ENCODE results near the gene TAPT1.
"Not testable (repeated sequence)": the region's sequence is repeated elsewhere in the genome, so short reads cannot be mapped to it uniquely, and the experiment has no call there.

TAPT1 gene

DNA sequence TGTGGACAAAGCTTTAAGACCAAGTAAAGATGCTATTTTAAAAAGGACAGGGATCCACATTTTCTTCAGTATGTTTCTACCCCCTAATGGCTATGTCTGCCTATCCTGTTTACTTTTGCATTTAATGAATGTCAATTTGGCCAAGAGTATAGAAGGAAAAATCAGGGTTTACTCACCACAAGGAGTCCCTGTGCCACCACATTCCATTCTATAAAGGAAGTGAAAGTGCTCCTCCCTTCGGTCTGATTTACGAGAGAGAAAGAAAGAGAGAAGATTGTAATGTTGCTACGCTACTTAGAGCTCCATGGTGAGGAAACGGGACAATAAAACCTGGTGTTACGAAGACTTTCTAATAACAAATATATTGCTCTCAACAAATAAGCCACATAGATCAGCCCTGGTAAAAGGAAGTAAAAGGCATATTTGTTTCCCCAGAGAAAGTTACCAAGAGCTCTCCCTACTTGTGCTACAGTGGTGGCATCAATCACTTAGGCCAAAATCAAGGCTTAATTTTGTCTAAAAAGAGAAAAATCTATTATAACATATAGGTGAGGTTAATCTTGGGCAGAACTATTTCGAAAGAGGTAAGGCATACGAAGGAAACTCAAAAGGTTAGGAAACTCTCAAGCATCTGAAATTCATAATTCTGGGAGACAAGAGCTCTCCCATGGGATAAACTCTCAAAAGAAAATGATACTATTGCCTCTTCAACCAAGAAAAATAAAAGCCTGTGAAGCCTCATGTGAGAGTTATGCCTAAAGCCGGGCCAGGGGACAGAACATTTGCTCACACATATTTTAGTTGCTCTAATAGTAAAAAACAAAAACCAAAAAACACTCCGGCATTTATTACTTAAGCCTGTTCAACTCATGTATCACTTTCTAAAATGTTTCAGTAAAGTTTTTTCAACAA is 29.5 kb downstream of the TAPT1 start:
- peak; percentile 25 for DNase-seq (ENCODE audit: extremely low spot score)
- POLR2A ChIA-PET, result no interaction called here
- CTCF ChIA-PET, result interaction anchor here (0.6 to 2.3 kb wide), 6 partner anchors 9 to 391 kb away, joined by 3 to 16 read pairs (median 4); no protein-coding TSS in a partner anchor
- no peak for TF ChIP-seq FOXA1 (IDR thresholded peaks at IDR 0.05)
- TF ChIP-seq CTBP1 (IDR thresholded peaks at IDR 0.05; ENCODE audit: borderline replicate concordance), result no peak
- no peak for TF ChIP-seq SP1 (IDR thresholded peaks at IDR 0.05)
- TF ChIP-seq, protein P1, sequence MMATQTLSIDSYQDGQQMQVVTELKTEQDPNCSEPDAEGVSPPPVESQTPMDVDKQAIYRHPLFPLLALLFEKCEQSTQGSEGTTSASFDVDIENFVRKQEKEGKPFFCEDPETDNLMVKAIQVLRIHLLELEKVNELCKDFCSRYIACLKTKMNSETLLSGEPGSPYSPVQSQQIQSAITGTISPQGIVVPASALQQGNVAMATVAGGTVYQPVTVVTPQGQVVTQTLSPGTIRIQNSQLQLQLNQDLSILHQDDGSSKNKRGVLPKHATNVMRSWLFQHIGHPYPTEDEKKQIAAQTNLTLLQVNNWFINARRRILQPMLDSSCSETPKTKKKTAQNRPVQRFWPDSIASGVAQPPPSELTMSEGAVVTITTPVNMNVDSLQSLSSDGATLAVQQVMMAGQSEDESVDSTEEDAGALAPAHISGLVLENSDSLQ (IDR thresholded peaks at IDR 0.05), result peak; percentile 75

DNA sequence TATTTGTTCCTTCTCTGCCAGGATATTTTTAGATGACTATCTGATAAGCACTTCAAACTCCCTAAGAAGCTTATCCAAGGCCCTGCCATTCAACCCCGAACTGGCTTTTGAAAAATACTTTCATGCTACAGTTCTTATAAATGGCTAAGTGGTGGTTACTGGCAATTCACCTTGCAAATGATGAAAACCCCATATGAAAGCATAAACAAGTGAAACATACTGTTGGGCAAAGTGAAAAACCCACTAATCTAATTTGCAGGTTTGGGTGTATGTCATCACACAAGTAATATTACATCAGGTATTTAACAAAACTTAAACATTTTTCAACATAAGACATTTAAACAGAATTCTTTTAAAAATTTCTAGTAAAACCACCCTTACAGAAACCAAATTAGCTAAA is 31.1 kb downstream of the TAPT1 start:
- no peak for TF ChIP-seq HDGF (IDR thresholded peaks at IDR 0.05; ENCODE audit: borderline replicate concordance)
- no peak for TF ChIP-seq TARDBP (IDR thresholded peaks at IDR 0.05)
- no peak for TF ChIP-seq FOXK2 (IDR thresholded peaks at IDR 0.05)
- TF ChIP-seq SUZ12 (IDR thresholded peaks at IDR 0.05), result no peak
- no peak for TF ChIP-seq FOXA1 (IDR thresholded peaks at IDR 0.05)
- TF ChIP-seq SP1 (IDR thresholded peaks at IDR 0.05), result no peak
- no peak for TF ChIP-seq LEF1 (IDR thresholded peaks at IDR 0.05; ENCODE audit: borderline replicate concordance)
- TF ChIP-seq ARNT (IDR thresholded peaks at IDR 0.05), result no peak
- no peak for TF ChIP-seq L3MBTL2 (conservative IDR thresholded peaks at IDR 0.05)
- ChIA-PET CTCF (no interaction called here), POLR2A (no interaction called here)
- DNase-seq (ENCODE audit: extremely low spot score), result no peak

DNA sequence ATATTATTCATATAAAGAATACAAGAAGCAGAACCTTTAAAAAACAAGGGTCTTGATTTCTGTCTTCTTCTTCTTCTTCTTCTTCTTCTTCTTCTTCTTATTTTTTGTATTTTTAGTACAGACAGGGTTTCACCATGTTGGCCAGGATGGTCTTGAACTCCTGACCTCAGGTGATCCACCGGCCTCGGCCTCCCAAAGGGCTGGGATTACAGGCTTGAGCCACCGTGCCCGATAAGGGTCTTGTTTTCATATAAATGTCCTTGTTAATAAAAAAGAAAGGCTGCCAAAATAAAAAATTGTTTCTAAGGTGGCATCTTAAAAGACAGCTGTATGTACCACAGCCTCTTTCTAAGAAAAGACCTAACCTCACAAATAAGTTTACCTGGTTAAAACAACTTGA is 31.5 kb downstream of the TAPT1 start:
- POLR2A ChIA-PET, CTCF ChIA-PET: not testable (repeated sequence)

DNA sequence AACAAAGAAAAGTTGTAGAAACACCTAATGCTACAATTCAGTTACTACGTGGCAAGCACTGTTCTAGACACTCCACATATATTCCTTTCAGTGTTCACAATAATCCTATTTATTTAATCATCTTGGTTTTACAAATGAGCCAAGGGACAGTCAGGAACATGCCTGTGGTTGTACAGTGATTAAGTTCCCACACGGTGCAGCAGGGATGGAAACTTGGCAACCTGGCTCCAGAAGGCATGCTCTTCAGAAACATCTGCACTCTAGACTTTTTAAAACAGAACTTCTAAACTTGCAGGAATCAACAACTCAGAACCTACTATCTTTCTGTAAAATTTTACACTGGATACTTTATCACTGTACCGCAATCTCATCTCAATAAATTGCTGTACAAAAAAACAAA is 32.1 kb downstream of the TAPT1 start:
- POLR2A ChIA-PET, result no interaction called here
- no peak for DNase-seq (ENCODE audit: extremely low spot score)
- CTCF ChIA-PET, result no interaction called here
- TF ChIP-seq FOXK2 (IDR thresholded peaks at IDR 0.05) (no peak), SUZ12 (IDR thresholded peaks at IDR 0.05) (no peak), LEF1 (IDR thresholded peaks at IDR 0.05; ENCODE audit: borderline replicate concordance) (no peak), FOXA1 (IDR thresholded peaks at IDR 0.05) (no peak), NFRKB (IDR thresholded peaks at IDR 0.05) (no peak), CTBP1 (IDR thresholded peaks at IDR 0.05; ENCODE audit: borderline replicate concordance) (no peak), ELF4 (IDR thresholded peaks at IDR 0.05) (no peak), SP1 (IDR thresholded peaks at IDR 0.05) (no peak), ZNF384 (IDR thresholded peaks at IDR 0.05) (no peak)
- TF ChIP-seq, protein P1 (IDR thresholded peaks at IDR 0.05), result no peak

More for the DNA sequence above, 31.5 kb downstream of the TAPT1 start:
- not testable (repeated sequence) for DNase-seq (ENCODE audit: extremely low spot score)

DNA sequence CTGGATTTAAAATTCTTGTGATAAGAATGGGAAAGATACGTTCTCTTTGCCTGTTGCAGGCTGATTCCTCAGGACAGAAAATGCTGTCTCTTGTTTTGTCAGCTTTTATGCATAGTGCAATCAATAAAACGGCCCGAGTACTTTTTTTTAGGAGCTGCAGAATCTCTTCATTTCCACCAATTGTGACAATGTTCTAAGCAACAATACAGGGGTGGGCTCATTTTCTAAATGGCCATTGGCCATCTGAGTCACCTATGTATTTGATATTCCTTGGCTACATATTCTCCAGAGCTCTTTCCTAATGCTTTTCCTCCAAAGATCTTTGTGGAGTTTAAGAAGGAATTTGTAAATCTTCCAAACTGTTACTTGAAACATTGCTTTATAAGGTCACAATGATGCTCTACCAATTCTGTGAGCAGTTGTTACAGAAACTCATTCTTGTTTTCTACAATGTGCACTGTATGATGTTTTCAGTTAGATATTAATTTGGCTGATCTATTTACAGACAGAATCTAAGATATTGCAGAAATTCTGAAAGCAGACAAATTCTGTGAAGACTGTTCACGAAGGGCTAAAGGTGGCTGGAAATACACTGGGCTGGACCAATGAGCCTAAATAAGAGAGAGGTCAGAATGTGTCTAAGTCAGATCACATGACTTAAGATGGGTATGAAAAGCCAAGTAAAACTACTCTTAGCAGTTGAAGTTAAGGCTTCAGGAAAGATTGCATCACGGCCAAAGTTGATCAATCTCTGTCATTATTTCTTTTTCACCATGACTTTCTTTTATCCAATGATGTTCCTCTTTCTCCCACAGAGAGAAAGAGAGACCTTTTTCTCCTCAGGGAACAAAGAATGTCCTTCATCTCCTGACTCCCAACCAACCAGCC is 33.4 kb downstream of the TAPT1 start:
- CTCF ChIA-PET, result interaction anchor here (0.7 to 1.0 kb wide), 2 partner anchors 10 to 185 kb away, joined by 3 read pairs; no protein-coding TSS in a partner anchor
- POLR2A ChIA-PET, result no interaction called here
- TF ChIP-seq FOXM1 (IDR thresholded peaks at IDR 0.05; ENCODE audit: borderline replicate concordance) (no peak), NFRKB (IDR thresholded peaks at IDR 0.05) (no peak), ARNT (IDR thresholded peaks at IDR 0.05) (no peak), HDGF (IDR thresholded peaks at IDR 0.05; ENCODE audit: borderline replicate concordance) (no peak), FOXA1 (IDR thresholded peaks at IDR 0.05) (no peak), BHLHE40 (IDR thresholded peaks at IDR 0.05; ENCODE audit: borderline replicate concordance) (no peak), SUZ12 (IDR thresholded peaks at IDR 0.05) (no peak), LEF1 (IDR thresholded peaks at IDR 0.05; ENCODE audit: borderline replicate concordance) (no peak), FOXK2 (IDR thresholded peaks at IDR 0.05) (no peak), L3MBTL2 (conservative IDR thresholded peaks at IDR 0.05) (no peak), TARDBP (IDR thresholded peaks at IDR 0.05) (no peak), ELF4 (IDR thresholded peaks at IDR 0.05) (no peak)
- TF ChIP-seq, protein P1 (IDR thresholded peaks at IDR 0.05), result no peak

DNA sequence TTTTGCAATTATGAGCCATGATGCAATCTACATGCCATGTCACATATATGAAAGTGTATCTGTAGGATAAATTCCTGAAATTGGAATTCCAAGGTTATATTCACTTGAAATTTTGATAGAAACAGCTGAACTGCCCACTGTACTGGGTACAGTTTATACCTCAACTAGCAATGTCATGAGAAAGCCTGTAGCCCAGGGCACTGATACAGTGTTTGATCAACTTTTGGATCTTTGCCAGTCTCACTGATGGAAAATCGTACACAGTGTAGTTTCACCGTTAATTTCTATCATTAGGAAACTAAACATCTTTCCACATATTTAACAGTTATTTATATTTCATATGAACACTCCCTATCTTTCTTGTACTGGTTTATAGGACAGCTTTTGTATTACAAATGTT is 34.2 kb downstream of the TAPT1 start:
- TF ChIP-seq ELF4 (IDR thresholded peaks at IDR 0.05) (no peak), SP1 (IDR thresholded peaks at IDR 0.05) (no peak), LEF1 (IDR thresholded peaks at IDR 0.05; ENCODE audit: borderline replicate concordance) (no peak), L3MBTL2 (conservative IDR thresholded peaks at IDR 0.05) (no peak), NFRKB (IDR thresholded peaks at IDR 0.05) (no peak), CTBP1 (IDR thresholded peaks at IDR 0.05; ENCODE audit: borderline replicate concordance) (no peak), FOXK2 (IDR thresholded peaks at IDR 0.05) (no peak), HDGF (IDR thresholded peaks at IDR 0.05; ENCODE audit: borderline replicate concordance) (no peak), SUZ12 (IDR thresholded peaks at IDR 0.05) (no peak)
- ChIA-PET POLR2A (no interaction called here), CTCF (no interaction called here)
- no peak for DNase-seq (ENCODE audit: extremely low spot score)

More for the DNA sequence above, 33.4 kb downstream of the TAPT1 start:
- no peak for DNase-seq (ENCODE audit: extremely low spot score)

Measured in HEK293T (cell line).